Measurements from ENCODE around the gene GMNC.

Gene GMNC

DNA sequence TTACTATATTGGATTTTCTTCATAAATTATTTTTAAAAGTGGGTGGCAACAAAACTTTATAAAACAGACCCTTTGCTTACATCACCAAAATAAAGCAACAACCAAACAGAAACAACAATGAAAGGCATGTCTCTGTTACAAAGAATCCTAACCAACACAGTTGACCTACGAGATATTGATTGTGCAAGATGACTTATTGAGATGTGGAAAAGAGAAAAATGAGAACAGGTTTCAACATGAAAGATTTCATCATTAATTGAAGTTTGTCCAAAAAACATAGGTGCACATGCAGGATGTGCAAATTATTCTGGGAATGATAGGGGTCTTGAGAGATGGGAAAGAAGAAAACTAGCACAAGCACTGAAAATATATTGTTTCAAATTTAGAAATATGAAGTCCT lies 9.0 kb downstream of the GMNC start:
- H3K4me2 ChIP-seq (ENCODE audit: low read depth, low read length, poor library complexity, severe bottlenecking) = no peak overlapping the region
- H3K4me1 ChIP-seq (ENCODE audit: insufficient read depth, low read length, poor library complexity, severe bottlenecking) = no peaks in the 10 kb centered on the region
- H3F3A ChIP-seq (ENCODE audit: low read depth) = no peaks in the 10 kb centered on the region
- no peaks in the 10 kb centered on the region for H3K9me3 ChIP-seq (ENCODE audit: insufficient read depth, low read depth, low read length)
- no peaks in the 10 kb centered on the region for H4K20me1 ChIP-seq (ENCODE audit: insufficient read depth, low read length, poor library complexity, severe bottlenecking)
- H2AFZ ChIP-seq (ENCODE audit: low read length) = no peak overlapping the region
- no peak overlapping the region for H3K9ac ChIP-seq (ENCODE audit: low read depth, low read length, poor library complexity, severe bottlenecking)
- no peaks in the 10 kb centered on the region for H3K27me3 ChIP-seq (ENCODE audit: insufficient read depth, low read length, poor library complexity, severe bottlenecking)
- no peaks in the 10 kb centered on the region for H3K79me2 ChIP-seq (ENCODE audit: insufficient read depth, low read length)
- no peaks in the 10 kb centered on the region for H3K36me3 ChIP-seq (ENCODE audit: insufficient read depth, low read length)
- no peak for TF ChIP-seq EZH2phosphoT487 (IDR thresholded peaks at IDR 0.05; ENCODE audit: borderline replicate concordance)
- TF ChIP-seq, protein P1, sequence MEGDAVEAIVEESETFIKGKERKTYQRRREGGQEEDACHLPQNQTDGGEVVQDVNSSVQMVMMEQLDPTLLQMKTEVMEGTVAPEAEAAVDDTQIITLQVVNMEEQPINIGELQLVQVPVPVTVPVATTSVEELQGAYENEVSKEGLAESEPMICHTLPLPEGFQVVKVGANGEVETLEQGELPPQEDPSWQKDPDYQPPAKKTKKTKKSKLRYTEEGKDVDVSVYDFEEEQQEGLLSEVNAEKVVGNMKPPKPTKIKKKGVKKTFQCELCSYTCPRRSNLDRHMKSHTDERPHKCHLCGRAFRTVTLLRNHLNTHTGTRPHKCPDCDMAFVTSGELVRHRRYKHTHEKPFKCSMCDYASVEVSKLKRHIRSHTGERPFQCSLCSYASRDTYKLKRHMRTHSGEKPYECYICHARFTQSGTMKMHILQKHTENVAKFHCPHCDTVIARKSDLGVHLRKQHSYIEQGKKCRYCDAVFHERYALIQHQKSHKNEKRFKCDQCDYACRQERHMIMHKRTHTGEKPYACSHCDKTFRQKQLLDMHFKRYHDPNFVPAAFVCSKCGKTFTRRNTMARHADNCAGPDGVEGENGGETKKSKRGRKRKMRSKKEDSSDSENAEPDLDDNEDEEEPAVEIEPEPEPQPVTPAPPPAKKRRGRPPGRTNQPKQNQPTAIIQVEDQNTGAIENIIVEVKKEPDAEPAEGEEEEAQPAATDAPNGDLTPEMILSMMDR (conservative IDR thresholded peaks at IDR 0.05; ENCODE audit: low read length) = no peak
- no peaks in the 10 kb centered on the region for H3K9me2 ChIP-seq (replicated peaks; ENCODE audit: low read depth, low read length)
- H3K4me3 ChIP-seq (ENCODE audit: low read length, poor library complexity, severe bottlenecking) = no peak overlapping the region

- no peak for TF ChIP-seq EZH2phosphoT487 (IDR thresholded peaks at IDR 0.05; ENCODE audit: borderline replicate concordance)
- TF ChIP-seq, protein P1 (conservative IDR thresholded peaks at IDR 0.05; ENCODE audit: low read length) = no peak
- no peaks in the 10 kb centered on the region for H3K9me3 ChIP-seq (ENCODE audit: insufficient read depth, low read depth, low read length)
- H3K9ac ChIP-seq (ENCODE audit: low read depth, low read length, poor library complexity, severe bottlenecking) = no peak overlapping the region
- no peaks in the 10 kb centered on the region for H3K4me1 ChIP-seq (ENCODE audit: insufficient read depth, low read length, poor library complexity, severe bottlenecking)
- no peaks in the 10 kb centered on the region for H3K79me2 ChIP-seq (ENCODE audit: insufficient read depth, low read length)
- no peaks in the 10 kb centered on the region for H3F3A ChIP-seq (ENCODE audit: low read depth)
- H3K36me3 ChIP-seq (ENCODE audit: insufficient read depth, low read length) = no peaks in the 10 kb centered on the region
- no peak overlapping the region for H2AFZ ChIP-seq (ENCODE audit: low read length)
- H3K9me2 ChIP-seq (replicated peaks; ENCODE audit: low read depth, low read length) = no peaks in the 10 kb centered on the region
- no peak overlapping the region for H3K4me3 ChIP-seq (ENCODE audit: low read length, poor library complexity, severe bottlenecking)
- H4K20me1 ChIP-seq (ENCODE audit: insufficient read depth, low read length, poor library complexity, severe bottlenecking) = no peaks in the 10 kb centered on the region
- no peaks in the 10 kb centered on the region for H3K27me3 ChIP-seq (ENCODE audit: insufficient read depth, low read length, poor library complexity, severe bottlenecking)
- H3K4me2 ChIP-seq (ENCODE audit: low read depth, low read length, poor library complexity, severe bottlenecking) = no peak overlapping the region
Observed at GRCh38 chr3:190849607-190850006, 12.9 kb downstream of the GMNC start.

GRCh38 chr3:190848870-190849269 lies 13.6 kb downstream of the GMNC start:
- H3K9me2 ChIP-seq (replicated peaks; ENCODE audit: low read depth, low read length) = no peaks in the 10 kb centered on the region
- H3K79me2 ChIP-seq (ENCODE audit: insufficient read depth, low read length) = no peaks in the 10 kb centered on the region
- no peaks in the 10 kb centered on the region for H3K9me3 ChIP-seq (ENCODE audit: insufficient read depth, low read depth, low read length)
- no peak overlapping the region for H2AFZ ChIP-seq (ENCODE audit: low read length)
- H3F3A ChIP-seq (ENCODE audit: low read depth) = no peaks in the 10 kb centered on the region
- no peaks in the 10 kb centered on the region for H3K27me3 ChIP-seq (ENCODE audit: insufficient read depth, low read length, poor library complexity, severe bottlenecking)
- H3K9ac ChIP-seq (ENCODE audit: low read depth, low read length, poor library complexity, severe bottlenecking) = no peak overlapping the region
- H3K4me3 ChIP-seq (ENCODE audit: low read length, poor library complexity, severe bottlenecking) = no peak overlapping the region
- no peak overlapping the region for H3K4me2 ChIP-seq (ENCODE audit: low read depth, low read length, poor library complexity, severe bottlenecking)
- H3K4me1 ChIP-seq (ENCODE audit: insufficient read depth, low read length, poor library complexity, severe bottlenecking) = no peaks in the 10 kb centered on the region
- H3K36me3 ChIP-seq (ENCODE audit: insufficient read depth, low read length) = no peaks in the 10 kb centered on the region
- H4K20me1 ChIP-seq (ENCODE audit: insufficient read depth, low read length, poor library complexity, severe bottlenecking) = no peaks in the 10 kb centered on the region
- TF ChIP-seq, protein P1 (conservative IDR thresholded peaks at IDR 0.05; ENCODE audit: low read length) = no peak

Data from Loucy (cell line).